ENCODE measurements around the gene PLEKHO2.

Gene PLEKHO2

DNA sequence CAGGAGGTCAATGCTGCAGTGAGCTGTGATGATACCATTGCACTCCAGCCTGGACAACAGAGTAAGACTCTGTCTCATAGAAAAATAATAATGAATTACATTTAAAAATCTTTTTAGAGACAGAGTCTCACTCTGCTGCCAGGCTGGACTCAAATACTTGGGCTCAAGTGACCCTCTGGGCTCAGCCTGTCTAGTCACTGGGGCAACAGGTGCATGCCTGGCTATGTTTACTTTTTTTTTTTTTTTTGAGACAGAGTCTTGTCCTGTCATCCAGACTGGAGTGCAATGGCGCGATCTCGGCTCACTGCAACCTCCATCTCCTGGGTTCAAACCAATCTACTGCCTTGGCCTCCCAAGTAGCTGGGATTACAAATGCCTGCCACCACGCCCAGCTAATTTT, 8.0 kb upstream of the PLEKHO2 start:
- H3K36me3 ChIP-seq (ENCODE audit: control insufficient read depth, insufficient read depth, low read length) = peaks cover 3% of the 10 kb centered on the region; the same call in 1 of the 2 replicates
- H3K4me3 ChIP-seq (ENCODE audit: low read depth, low read length) = no peak overlapping the region
- H3K27ac ChIP-seq (ENCODE audit: low read depth, low read length) = no peak overlapping the region
- no peak overlapping the region for H3K9ac ChIP-seq (ENCODE audit: low read length)
- H3K4me1 ChIP-seq (ENCODE audit: control insufficient read depth, insufficient read depth, low read length) = peaks cover 9% of the 10 kb centered on the region
- H3K27me3 ChIP-seq (ENCODE audit: control insufficient read depth, insufficient read depth, low read length) = no peaks in the 10 kb centered on the region
- H3K9me3 ChIP-seq (ENCODE audit: control insufficient read depth, insufficient read depth, low read depth, low read length) = no peaks in the 10 kb centered on the region

- Histone ChIP-seq H3K4me1 (ENCODE audit: control insufficient read depth, insufficient read depth, low read length) (peaks cover 14% of the 10 kb centered on the region), H3K4me3 (ENCODE audit: low read depth, low read length) (peak overlapping the region; percentile 22; the same call in 1 of the 2 replicates), H3K9ac (ENCODE audit: low read length) (peak overlapping the region; percentile 9), H3K9me3 (ENCODE audit: control insufficient read depth, insufficient read depth, low read depth, low read length) (no peaks in the 10 kb centered on the region), H3K27ac (ENCODE audit: low read depth, low read length) (no peak overlapping the region), H3K27me3 (ENCODE audit: control insufficient read depth, insufficient read depth, low read length) (no peaks in the 10 kb centered on the region), H3K36me3 (ENCODE audit: control insufficient read depth, insufficient read depth, low read length) (no peaks in the 10 kb centered on the region)
These were observed 5.6 kb upstream of the PLEKHO2 start for GRCh38 chr15:64836023-64836536.

GRCh38 chr15:64837502-64837901, 4.2 kb upstream of the PLEKHO2 start:
- Histone ChIP-seq H3K27ac (ENCODE audit: low read depth, low read length) (no peak overlapping the region), H3K4me1 (ENCODE audit: control insufficient read depth, insufficient read depth, low read length) (peaks cover 14% of the 10 kb centered on the region), H3K9me3 (ENCODE audit: control insufficient read depth, insufficient read depth, low read depth, low read length) (no peaks in the 10 kb centered on the region), H3K27me3 (ENCODE audit: control insufficient read depth, insufficient read depth, low read length) (no peaks in the 10 kb centered on the region), H3K4me3 (ENCODE audit: low read depth, low read length) (no peak overlapping the region), H3K36me3 (ENCODE audit: control insufficient read depth, insufficient read depth, low read length) (no peaks in the 10 kb centered on the region), H3K9ac (ENCODE audit: low read length) (no peak overlapping the region)

DNA sequence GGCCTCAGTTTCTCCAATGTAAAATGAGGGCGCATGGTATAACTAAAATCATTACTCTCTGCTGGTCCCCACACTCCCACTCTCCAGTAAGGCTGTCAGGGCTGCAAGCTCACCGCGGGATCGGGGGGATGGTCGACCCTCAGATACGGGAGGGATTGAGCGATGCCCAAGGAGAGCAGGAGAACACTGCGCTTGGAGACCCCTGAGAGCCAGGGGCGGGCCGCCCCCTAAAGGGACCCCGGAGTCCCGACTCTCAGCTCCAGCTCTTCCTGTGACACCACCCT, 713 bp upstream of the PLEKHO2 start:
- Histone ChIP-seq H3K9ac (ENCODE audit: low read length) (peak overlapping the region; percentile 65), H3K27ac (ENCODE audit: low read depth, low read length) (peak overlapping the region; percentile 54; the same call in 1 of the 2 replicates)

DNA sequence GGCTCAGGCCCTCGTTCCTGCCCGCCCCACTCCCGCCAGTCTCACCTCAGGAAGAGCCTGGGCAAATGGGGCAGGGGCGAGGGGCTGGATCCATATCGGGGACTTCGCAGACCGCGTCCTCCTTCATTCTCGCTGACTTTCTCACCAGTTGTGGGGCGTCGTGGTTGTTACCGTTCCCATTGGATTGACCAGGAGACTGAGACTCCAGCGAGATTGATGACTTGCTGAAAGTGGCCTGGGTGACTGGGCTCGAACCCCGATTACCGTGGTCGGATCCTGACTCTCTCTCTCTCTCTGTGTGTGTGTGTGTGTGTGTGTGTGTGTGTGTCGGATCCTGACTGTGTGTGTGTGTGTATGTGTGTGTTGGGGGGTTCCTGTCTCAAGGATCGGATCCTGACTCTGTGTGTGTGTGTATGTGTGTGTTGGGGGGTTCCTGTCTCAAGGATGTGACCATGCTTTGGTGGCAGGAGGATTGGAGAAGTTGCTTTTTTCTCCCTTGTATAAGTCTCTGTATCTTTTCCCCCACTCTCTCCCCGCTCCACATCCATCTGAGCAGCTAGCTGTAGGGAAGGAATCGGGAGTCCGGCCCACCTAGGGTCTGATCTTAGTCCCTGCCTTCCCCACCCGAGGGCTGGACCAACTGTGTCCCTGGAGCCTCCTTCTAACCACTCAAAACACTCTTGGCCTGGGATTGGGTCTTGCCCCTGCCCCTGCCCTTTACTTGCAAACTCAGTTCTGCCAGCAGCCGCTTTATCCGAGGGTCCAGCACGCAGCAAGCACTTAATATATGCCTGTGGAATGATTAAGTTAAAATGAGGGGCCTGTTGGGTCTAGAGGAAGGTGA, 603 bp downstream of the PLEKHO2 start:
- H3K27me3 ChIP-seq (ENCODE audit: control insufficient read depth, insufficient read depth, low read length) = no peaks in the 10 kb centered on the region
- peaks cover 45% of the 10 kb centered on the region for H3K4me1 ChIP-seq (ENCODE audit: control insufficient read depth, insufficient read depth, low read length)
- H3K4me3 ChIP-seq (ENCODE audit: low read depth, low read length) = peak overlapping the region; percentile 89
- no peaks in the 10 kb centered on the region for H3K9me3 ChIP-seq (ENCODE audit: control insufficient read depth, insufficient read depth, low read depth, low read length)
- H3K9ac ChIP-seq (ENCODE audit: low read length) = peak overlapping the region; percentile 83
- H3K27ac ChIP-seq (ENCODE audit: low read depth, low read length) = no peak overlapping the region
- H3K36me3 ChIP-seq (ENCODE audit: control insufficient read depth, insufficient read depth, low read length) = peaks cover 7% of the 10 kb centered on the region

More for the DNA sequence above, 713 bp upstream of the PLEKHO2 start:
- Histone ChIP-seq H3K4me3 (ENCODE audit: low read depth, low read length) (peak overlapping the region; percentile 73), H3K27me3 (ENCODE audit: control insufficient read depth, insufficient read depth, low read length) (no peaks in the 10 kb centered on the region), H3K36me3 (ENCODE audit: control insufficient read depth, insufficient read depth, low read length) (no peaks in the 10 kb centered on the region), H3K4me1 (ENCODE audit: control insufficient read depth, insufficient read depth, low read length) (peaks cover 41% of the 10 kb centered on the region), H3K9me3 (ENCODE audit: control insufficient read depth, insufficient read depth, low read depth, low read length) (no peaks in the 10 kb centered on the region)

GRCh38 chr15:64842986-64843561, 1.4 kb downstream of the PLEKHO2 start:
- Histone ChIP-seq H3K9ac (ENCODE audit: low read length) (peak overlapping the region; percentile 83), H3K4me3 (ENCODE audit: low read depth, low read length) (peak overlapping the region; percentile 89), H3K27me3 (ENCODE audit: control insufficient read depth, insufficient read depth, low read length) (no peaks in the 10 kb centered on the region), H3K4me1 (ENCODE audit: control insufficient read depth, insufficient read depth, low read length) (peaks cover 45% of the 10 kb centered on the region), H3K9me3 (ENCODE audit: control insufficient read depth, insufficient read depth, low read depth, low read length) (no peaks in the 10 kb centered on the region), H3K36me3 (ENCODE audit: control insufficient read depth, insufficient read depth, low read length) (peaks cover 7% of the 10 kb centered on the region), H3K27ac (ENCODE audit: low read depth, low read length) (no peak overlapping the region)

DNA sequence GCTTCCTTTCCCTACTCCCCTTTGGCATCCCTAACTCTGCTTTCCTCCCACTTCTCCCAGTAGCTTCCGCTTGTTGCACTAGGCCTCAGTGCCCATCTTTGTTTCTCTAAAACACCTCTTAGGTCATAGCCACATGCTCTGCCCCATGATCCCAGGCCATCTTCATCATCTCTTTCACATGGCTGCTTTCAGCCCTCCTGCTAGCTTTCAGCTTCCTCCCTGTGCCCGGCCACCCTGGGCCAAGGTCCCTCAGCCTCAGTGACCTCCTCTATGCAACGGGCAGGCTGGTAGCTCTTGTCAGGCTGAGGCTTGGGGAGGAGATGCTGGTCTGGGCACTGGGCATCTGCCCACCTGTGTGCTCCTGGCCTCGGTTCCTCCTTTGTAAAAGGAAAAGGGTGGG, 2.3 kb downstream of the PLEKHO2 start:
- H3K27ac ChIP-seq (ENCODE audit: low read depth, low read length) = no peak overlapping the region
- H3K4me1 ChIP-seq (ENCODE audit: control insufficient read depth, insufficient read depth, low read length) = peaks cover 45% of the 10 kb centered on the region
- H3K9me3 ChIP-seq (ENCODE audit: control insufficient read depth, insufficient read depth, low read depth, low read length) = no peaks in the 10 kb centered on the region
- H3K9ac ChIP-seq (ENCODE audit: low read length) = no peak overlapping the region
- H3K36me3 ChIP-seq (ENCODE audit: control insufficient read depth, insufficient read depth, low read length) = peaks cover 12% of the 10 kb centered on the region
- no peaks in the 10 kb centered on the region for H3K27me3 ChIP-seq (ENCODE audit: control insufficient read depth, insufficient read depth, low read length)
- 0 out of 2 replicates have a peak overlapping the region, but pooled peaks have one; percentile 8 for H3K4me3 ChIP-seq (ENCODE audit: low read depth, low read length)

DNA sequence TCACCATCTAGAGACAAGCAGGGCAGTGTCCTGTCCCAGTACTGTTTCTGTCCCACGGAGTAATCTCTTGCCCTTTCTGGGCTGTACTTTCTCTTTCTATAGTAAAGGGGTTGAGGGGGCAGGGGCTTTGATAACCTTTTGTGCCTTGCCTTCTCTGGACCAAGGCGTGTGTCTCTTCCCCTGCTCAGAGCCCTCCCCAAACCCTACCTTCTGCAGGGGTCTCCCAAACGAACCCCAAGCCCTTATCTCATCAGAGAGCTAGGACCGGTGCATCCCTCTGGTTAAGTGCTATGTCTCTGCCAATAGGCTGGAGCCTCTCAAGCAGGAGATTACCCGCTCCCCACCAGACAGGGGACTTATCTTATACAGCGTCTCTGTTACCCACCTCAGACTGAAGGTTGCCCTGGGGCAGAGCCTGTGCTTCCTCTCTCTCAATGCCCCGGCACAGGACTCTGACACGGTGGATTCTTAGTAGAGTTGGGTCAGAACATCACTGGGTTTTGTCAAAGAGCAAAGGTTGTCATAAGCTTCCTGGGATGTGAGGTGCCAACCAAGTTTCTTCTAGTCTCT, 2.9 kb downstream of the PLEKHO2 start:
- no peak overlapping the region for H3K27ac ChIP-seq (ENCODE audit: low read depth, low read length)
- H3K4me1 ChIP-seq (ENCODE audit: control insufficient read depth, insufficient read depth, low read length) = peaks cover 45% of the 10 kb centered on the region
- peak overlapping the region; percentile 13; the same call in 1 of the 2 replicates for H3K4me3 ChIP-seq (ENCODE audit: low read depth, low read length)
- peaks cover 15% of the 10 kb centered on the region for H3K36me3 ChIP-seq (ENCODE audit: control insufficient read depth, insufficient read depth, low read length)
- H3K9ac ChIP-seq (ENCODE audit: low read length) = no peak overlapping the region
- H3K9me3 ChIP-seq (ENCODE audit: control insufficient read depth, insufficient read depth, low read depth, low read length) = no peaks in the 10 kb centered on the region
- no peaks in the 10 kb centered on the region for H3K27me3 ChIP-seq (ENCODE audit: control insufficient read depth, insufficient read depth, low read length)

DNA sequence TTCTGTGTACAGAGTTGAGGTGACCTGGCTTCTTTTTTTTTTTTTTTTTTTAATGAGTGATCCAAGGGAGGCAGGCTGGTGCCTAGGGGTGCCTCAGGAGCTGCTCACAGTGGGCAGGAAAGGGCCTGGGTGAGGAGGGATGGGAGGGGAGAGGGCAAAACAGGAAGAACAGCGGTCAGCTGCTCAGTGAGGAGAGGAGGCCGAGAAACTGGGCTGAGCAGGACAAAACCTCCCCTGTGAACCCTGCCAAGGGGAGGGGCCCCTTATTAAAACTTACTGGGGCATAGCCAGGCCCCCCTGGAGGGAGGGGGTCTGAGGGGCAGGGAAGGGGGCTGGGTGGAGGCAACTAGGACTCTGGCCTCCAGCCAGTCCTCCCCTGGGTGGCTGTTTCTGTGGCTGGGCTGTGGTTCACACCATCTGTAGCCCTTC, 3.5 kb downstream of the PLEKHO2 start:
- H3K9ac ChIP-seq (ENCODE audit: low read length) = peak overlapping the region; percentile 2
- no peaks in the 10 kb centered on the region for H3K27me3 ChIP-seq (ENCODE audit: control insufficient read depth, insufficient read depth, low read length)
- no peak overlapping the region; the same call in 1 of the 2 replicates for H3K4me3 ChIP-seq (ENCODE audit: low read depth, low read length)
- peaks cover 19% of the 10 kb centered on the region for H3K36me3 ChIP-seq (ENCODE audit: control insufficient read depth, insufficient read depth, low read length)
- peaks cover 45% of the 10 kb centered on the region for H3K4me1 ChIP-seq (ENCODE audit: control insufficient read depth, insufficient read depth, low read length)
- no peaks in the 10 kb centered on the region for H3K9me3 ChIP-seq (ENCODE audit: control insufficient read depth, insufficient read depth, low read depth, low read length)
- H3K27ac ChIP-seq (ENCODE audit: low read depth, low read length) = no peak overlapping the region

GRCh38 chr15:64845831-64846595, 4.3 kb downstream of the PLEKHO2 start:
- Histone ChIP-seq H3K4me1 (ENCODE audit: control insufficient read depth, insufficient read depth, low read length) (peaks cover 47% of the 10 kb centered on the region), H3K9ac (ENCODE audit: low read length) (peak overlapping the region; percentile 2), H3K4me3 (ENCODE audit: low read depth, low read length) (no peak overlapping the region), H3K27me3 (ENCODE audit: control insufficient read depth, insufficient read depth, low read length) (no peaks in the 10 kb centered on the region), H3K9me3 (ENCODE audit: control insufficient read depth, insufficient read depth, low read depth, low read length) (no peaks in the 10 kb centered on the region), H3K36me3 (ENCODE audit: control insufficient read depth, insufficient read depth, low read length) (peaks cover 27% of the 10 kb centered on the region), H3K27ac (ENCODE audit: low read depth, low read length) (no peak overlapping the region)

All from HUES6 (cell line).